HG03159 (cell line): ENCODE results near the gene RAB44.

Source experiments
- ATAC-seq: cut with Tn5 transposase; IDR thresholded peaks from one replicate; pipeline ENCODE4 v1.9.1; 2021; ENCODE audit warnings: mild to moderate bottlenecking, moderate library complexity; ENCODE audit not compliant: unreplicated experiment

The RAB44 gene

GRCh38 chr6:36745836-36746235 lies 48.2 kb downstream of the RAB44 start:
- no peak for ATAC-seq

DNA sequence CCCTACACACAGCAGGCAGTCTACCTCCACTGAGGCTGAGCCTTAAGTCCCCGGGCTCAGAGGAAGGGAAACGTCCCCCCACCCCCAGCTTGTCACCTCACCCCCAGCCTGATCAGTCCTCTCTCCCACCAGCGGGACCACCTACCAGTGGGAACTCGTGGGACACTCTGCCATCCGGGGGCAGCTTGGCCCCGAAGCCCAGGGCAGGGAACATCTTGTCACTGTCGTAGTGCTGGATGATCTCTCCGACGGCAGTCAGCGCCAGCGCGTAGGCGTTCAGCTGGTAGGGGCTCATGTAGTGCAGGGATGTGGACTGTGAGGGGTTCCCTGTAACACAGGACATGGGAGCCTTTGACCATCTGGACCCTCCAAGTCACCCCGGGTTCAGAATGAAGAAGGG lies 48.6 kb downstream of the RAB44 start:
- ATAC-seq, result no peak

DNA sequence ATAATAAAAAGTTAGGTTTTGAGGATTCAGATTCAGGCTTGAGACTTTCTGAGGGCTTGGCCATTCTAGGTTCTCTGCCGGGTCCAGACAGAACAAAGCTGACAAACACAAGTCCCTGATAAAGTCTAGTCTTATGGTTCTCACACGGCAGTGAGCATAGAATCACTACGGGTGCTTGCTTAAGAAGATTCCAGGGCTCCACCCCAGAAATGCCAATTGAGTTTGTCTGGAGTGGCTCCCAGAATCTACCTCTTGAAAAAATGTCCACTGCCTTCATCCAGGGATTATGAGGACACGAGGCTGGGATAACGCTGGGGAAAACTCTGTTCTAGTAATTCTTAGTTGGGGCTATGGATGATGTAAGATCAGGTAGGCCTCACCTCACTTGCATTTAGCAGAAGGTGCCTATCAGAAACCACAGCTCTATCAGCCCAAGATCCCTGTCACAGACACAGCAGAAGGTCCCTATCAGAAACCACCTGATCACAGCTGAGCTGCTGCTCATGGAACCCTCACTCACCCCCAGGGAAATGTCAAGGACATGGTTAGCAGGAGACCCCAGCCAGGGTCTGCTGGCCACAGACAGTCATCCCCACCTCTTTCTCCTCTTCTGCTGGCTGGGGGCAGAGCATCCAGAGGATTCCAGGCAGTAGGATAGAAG lies 52.3 kb downstream of the RAB44 start:
- ATAC-seq, result no peak

- ATAC-seq, result no peak
Observed at GRCh38 chr6:36751091-36751490, 53.5 kb downstream of the RAB44 start.

- ATAC-seq, result no peak
Observed at GRCh38 chr6:36751833-36752186, 54.2 kb downstream of the RAB44 start.

DNA sequence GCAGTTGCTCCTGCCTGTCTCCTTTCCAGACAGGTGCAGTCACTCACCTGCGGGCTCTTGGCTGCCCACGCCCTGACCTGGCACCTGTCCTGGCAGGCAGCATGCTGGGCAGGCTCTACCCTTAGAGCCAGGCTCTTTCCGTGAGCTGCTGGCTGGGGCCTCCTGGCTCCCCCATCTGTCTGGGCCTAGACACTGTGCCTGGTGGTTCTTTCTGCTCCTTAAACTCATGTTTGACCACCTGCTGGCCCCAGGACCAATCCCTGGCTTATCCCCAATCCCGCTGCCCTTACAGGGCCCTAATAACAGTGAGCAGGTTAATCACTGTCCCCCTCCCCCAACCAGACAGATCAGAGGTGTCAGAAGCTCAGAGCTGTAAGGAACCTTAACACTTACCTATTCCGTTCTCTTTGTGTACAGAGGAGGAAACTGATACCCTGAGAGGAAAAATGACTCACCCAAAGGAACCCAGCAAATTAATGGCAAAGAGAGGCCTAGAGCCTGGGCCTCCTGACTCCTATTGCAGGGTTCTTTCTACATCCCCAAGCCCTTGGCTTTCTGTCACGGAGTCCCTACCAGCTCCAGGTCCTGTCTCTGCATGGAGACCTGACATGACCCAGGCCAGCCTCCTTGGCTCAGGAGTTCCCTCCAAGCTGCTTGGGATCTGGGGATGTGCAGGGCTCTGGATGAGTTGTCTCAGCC lies 54.7 kb downstream of the RAB44 start:
- ATAC-seq, result no peak

DNA sequence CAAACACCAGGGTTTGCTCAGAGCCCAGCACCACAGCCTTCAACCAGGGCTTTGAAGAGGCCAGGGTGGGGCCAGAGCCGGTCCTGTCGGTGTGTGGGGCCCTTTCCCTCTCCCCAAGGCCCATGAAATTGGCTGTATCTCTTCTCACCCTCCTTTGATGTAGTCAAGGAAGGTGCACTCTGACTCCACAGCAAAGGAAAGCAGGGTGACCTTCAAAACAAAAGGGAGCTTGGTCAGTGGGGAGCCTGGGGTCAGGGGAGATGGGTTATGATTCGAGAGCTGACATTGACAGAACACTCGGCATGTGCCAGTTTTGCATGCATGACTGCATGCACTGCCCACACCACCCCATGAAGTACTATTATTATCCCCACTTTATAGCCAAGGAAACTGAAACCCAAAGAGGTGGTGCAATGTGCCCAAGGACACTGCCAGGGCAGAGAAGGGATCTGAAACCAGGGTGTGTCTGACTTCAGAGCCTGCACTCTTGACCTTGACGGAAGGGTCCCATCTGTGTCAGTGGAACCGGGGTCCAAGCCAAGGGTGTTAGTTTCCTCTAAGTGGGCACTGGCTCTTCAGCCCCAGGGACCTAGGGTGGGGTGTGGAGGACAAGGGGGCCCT lies 55.4 kb downstream of the RAB44 start:
- ATAC-seq, result no peak

- no peak for ATAC-seq
Observed at GRCh38 chr6:36753671-36754405, 56.2 kb downstream of the RAB44 start.

DNA sequence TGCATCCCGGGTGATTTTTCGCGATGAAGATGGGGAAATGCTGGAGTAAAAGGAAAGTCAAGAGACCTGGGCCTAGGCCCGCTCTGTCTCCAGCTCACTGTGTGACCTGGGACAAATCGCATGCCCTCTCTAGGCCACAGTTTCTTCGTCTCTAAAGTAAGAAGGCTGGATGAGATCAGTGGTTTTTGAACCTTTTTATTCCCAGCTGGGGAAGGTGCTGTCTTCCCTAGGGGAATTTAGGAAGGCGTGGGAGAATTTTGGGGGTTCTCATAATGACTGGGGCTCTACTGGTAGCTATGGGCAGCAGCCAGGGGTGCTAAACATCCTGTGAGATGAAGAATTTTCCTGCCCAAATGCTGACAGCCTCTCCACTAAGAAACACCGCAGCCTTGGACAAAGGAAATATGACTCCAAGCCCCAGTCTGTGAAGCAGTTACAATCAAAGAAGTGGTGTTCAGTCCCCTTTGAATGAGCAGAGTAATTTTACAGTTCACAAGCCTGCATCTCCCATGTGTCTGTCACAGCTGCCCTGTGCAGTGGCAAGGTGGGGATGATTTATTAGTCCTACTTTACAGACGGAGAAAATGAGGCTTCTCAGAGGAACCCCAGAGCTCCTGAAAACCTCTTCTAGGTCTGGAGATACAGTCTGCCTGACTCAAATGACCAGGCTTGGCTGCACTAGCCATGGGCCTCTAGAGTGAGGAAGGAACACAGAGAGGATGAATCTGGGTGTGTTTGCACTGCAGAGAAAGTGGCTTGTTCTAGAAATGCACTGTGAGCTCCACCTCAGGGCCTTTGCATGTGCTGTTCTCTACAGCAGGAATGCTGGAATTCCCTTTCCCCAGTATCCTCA lies 57.2 kb downstream of the RAB44 start:
- no peak for ATAC-seq

- no peak for ATAC-seq
Observed at GRCh38 chr6:36755435-36756348, 58.1 kb downstream of the RAB44 start.

GRCh38 chr6:36756786-36757185 lies 59.2 kb downstream of the RAB44 start:
- ATAC-seq, result no peak

DNA sequence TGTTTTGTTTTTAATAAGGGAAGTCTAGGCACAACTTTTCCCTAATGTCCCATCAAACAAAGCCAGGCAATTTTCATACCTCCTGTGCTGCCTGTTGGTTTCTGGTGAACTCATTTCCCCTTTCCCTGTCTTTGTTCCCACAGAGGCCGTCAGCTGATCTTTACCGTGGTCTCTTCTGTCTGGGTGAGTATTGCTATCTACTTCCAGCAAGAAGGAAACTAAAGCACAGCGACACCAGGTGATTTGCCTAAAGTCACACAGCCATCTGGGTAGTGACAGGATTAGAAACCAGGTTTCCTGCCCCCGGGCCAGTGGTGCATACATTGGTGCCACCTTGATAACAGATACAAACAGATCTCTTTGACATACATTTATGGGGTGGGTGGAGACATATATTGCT lies 59.6 kb downstream of the RAB44 start:
- ATAC-seq, result no peak

DNA sequence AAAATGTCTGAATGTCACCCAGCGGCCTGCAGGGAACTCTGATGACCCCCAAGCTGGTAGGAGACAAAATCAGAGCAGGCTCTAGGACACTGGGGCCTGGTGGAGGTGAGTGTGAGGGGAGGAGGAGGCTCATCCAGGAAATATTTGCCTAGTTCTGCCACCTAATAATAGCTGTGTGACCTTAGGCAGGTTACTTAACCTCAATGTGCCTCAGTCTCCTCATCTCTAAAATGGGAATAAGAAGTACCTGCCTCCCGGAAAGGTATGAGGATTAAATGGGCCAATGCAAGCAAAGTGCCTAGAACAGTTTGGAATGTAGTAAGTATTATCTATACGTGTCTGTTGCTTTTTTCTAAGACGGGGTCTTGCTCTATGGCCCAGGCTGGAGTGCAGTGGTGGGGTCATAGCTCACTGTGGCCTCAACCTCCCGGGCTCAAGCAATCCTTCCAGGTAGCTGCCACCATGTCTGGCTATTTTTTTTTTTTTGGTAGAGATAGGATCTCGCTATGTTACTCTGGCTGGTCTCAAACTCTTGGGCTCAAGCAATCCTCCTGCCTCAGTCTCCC lies 60.4 kb downstream of the RAB44 start:
- ATAC-seq, result no peak

DNA sequence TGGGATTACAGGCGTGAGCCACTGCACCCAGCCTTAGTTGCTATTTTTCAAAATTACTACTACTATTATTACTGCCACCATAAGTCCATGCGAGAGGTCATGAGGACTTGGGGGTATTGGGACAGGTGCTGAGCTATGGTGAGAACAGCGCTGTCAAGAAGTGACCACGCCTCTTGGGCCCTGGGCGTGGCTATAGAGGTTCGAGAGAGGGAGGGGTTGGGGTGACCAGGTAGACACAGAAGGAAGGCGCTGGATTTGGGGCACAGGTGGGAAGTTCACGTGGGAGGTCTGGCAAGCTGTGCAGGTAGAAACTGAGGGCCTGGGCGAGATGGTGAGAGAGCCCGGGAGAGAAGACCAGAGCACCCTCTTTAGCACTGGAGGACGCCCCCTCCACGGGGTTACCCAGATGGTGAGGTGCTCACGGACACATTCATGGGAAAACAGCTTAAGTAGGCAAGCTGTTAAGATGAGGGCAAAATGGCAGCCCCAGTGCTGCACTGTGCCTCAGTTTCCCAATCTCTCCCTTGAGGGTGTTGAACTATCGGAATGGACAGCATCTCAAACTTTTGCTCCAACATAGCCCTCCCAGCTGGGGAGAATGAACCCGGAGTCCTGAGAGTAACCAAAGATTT lies 61.0 kb downstream of the RAB44 start:
- no peak for ATAC-seq

DNA sequence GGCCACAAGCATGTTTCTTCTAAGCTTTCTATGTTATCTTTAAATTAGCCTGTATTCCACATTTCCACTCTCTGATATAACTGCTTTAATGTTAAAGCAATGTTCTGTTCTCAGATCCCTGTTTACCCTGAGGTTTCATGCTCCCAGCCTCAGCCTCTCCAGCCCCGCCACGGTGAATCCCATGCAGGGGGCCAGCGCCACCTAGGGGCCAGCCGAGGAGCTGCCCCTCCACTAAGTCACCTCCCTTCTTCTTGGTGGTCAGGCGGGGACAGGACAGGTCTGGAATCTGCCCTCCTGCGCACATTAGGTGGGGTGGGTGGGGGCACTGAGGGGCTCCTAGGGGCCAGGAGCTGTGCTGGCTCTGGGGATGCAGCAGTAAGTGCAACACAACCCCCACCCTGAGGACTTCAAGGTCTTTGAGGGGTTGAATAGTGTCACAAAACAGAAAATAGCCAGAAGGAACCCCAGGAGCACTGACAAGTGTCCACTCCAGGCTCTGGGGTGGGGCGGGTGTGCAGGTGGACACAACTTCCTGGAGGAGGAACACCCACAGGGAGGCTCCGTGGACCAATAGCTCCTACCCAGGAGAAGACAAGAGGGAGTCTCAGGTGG lies 61.6 kb downstream of the RAB44 start:
- ATAC-seq, result peak; percentile 35

- no peak for ATAC-seq
Observed at GRCh38 chr6:36760685-36761435, 63.2 kb downstream of the RAB44 start.

DNA sequence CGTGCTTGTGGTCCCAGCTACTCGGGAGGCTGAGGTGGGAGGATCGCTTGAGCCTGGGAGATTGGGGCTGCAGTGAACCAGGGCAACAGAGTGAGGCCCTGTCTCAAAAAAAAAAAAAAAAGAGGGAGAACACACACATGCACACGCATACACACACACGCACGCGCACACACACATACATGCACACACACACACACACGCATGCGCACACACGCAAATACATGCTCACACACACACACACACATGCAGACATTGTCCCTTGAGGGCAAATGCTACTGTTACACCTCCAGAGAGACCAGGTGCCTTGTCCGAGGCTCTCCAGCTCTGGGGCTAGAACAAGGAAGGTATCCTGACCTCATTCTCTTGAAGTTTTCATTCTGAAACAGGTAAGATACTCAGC lies 64.5 kb downstream of the RAB44 start:
- ATAC-seq, result no peak

DNA sequence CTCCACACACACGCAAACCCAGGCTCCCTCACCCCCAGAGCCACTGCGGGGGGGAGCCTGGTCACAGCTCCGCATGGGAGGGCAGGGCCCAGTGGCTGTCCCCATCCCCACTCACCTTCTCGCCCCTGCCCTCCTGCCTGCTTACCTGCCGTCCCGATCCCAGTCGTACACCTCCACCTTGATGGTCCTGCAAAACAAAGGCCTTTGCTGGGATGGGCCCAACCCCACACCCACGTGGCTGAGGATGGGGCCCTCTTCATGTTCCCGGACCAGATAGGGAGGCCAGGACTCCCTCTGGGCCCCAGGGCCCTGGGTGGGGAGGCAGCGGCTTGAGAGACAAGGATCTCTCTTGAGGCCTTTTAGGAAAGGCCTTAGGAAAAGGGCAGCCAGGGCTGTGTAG lies 67.6 kb downstream of the RAB44 start:
- no peak for ATAC-seq
